Large intestine (tissue), 3 donors: Measurements from ENCODE around the gene ITGA1. TPM values are rescaled to one million over a fixed set of nuclear protein-coding genes. Genes with fewer than 3 reads are reported as not detected.

ENCODE experiments used
- DNase-seq, 2 donors: peaks; one replicate each; pipeline versions ENCODE4 v3.0.0 to v3.0.0-alpha.2; 2013
- H3K27ac ChIP-seq: one replicate; pipeline ENCODE4 v1.5.1; 2013; ENCODE audit warnings: low read length
- H3K27me3 ChIP-seq: 2 replicates; pipeline ENCODE4 v1.6.1; 2013; ENCODE audit warnings: low read length; ENCODE audit not compliant: control insufficient read depth, insufficient read depth
- H3K36me3 ChIP-seq: 2 replicates; pipeline ENCODE4 v1.6.1; 2013; ENCODE audit warnings: low read length; ENCODE audit not compliant: control insufficient read depth, insufficient read depth
- H3K4me1 ChIP-seq: one replicate; pipeline ENCODE4 v1.6.1; 2013; ENCODE audit warnings: low read length; ENCODE audit not compliant: control insufficient read depth, insufficient read depth
- H3K4me3 ChIP-seq: one replicate; pipeline ENCODE4 v1.5.1; 2013; ENCODE audit warnings: low read length
- H3K9me3 ChIP-seq: one replicate; pipeline ENCODE4 v1.6.1; 2013; ENCODE audit warnings: mild to moderate bottlenecking, low read depth, low read length, moderate library complexity; ENCODE audit not compliant: control insufficient read depth
- WGBS: methylation state at CpG from one replicate; pipeline ENCODE4 v1.1.5; 2013; ENCODE audit warnings: low lambda C conversion rate; ENCODE audit not compliant: insufficient coverage; 5-methylcytosine and 5-hydroxymethylcytosine counted together
- polyA plus RNA-seq: library from polyadenylated mRNA; unstranded; fragments of 120-200 nt; gene quantifications from one replicate; pipeline ENCODE4 v1.2.1, GENCODE V29; 2013

The ITGA1 gene
- polyA plus RNA-seq, 1 donor: 30.8 TPM

- no peak for DNase-seq
- Histone ChIP-seq H3K4me1 (no peaks in the 10 kb centered on the region), H3K9me3 (no peaks in the 10 kb centered on the region), H3K4me3 (no peak overlapping the region), H3K27me3 (no peaks in the 10 kb centered on the region), H3K36me3 (no peaks in the 10 kb centered on the region), H3K27ac (no peak overlapping the region)
- 94% methylated on average over 2 of the region's 4 CpGs for WGBS
Observed at GRCh38 chr5:52770287-52770939, 17.3 kb upstream of the ITGA1 start.

- Histone ChIP-seq H3K27ac (no peak overlapping the region), H3K4me3 (no peak overlapping the region), H3K27me3 (no peaks in the 10 kb centered on the region), H3K9me3 (no peaks in the 10 kb centered on the region), H3K36me3 (no peaks in the 10 kb centered on the region), H3K4me1 (no peaks in the 10 kb centered on the region)
- 85% methylated on average over 2 of the region's 3 CpGs for WGBS
- DNase-seq: no peak
Observed at GRCh38 chr5:52771343-52772039, 16.2 kb upstream of the ITGA1 start.

DNA sequence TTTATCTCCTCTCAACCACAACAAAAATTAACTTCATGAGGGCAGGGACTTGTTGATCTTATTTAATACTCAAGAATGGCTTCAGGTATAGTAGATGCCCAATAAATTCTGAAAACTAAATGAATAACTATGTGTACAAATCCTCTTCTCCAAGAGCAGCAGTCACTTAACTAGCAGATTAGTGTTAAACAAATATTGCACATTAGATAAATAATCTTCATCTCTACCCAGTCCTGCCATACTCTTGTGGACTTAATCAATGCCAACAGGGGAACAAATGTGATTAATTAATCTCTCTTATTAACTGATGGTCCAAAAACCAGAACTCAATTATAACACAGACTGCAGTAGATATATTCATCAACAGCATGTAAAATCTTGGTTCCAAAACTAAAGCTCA lies 15.0 kb upstream of the ITGA1 start:
- Histone ChIP-seq H3K27ac (no peak overlapping the region), H3K36me3 (no peaks in the 10 kb centered on the region), H3K9me3 (no peaks in the 10 kb centered on the region), H3K4me1 (no peaks in the 10 kb centered on the region), H3K27me3 (no peaks in the 10 kb centered on the region), H3K4me3 (no peak overlapping the region)
- no peak for DNase-seq

DNA sequence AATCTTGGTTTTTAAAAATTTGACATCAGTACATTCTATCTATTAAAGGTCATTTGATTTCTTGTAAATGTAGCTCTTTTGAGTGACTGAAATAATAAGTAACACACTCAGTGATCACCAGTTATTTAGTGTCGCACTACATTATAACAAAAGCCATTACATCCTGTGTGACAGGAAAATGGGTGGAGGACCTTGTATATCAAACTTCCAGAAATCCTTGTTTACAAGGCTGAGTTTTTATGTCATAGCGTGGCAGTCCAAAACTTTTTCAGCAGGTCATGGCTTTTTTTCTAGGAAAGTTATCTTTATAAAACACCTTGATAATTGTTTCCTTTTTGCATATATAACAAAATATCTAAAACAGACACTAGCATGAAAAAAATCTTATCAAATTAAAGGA lies 14.4 kb upstream of the ITGA1 start:
- Histone ChIP-seq H3K27ac (no peak overlapping the region), H3K36me3 (no peaks in the 10 kb centered on the region), H3K4me1 (no peaks in the 10 kb centered on the region), H3K4me3 (no peak overlapping the region), H3K9me3 (no peaks in the 10 kb centered on the region), H3K27me3 (no peaks in the 10 kb centered on the region)
- WGBS: 100% methylated on average over 1 of the region's 2 CpGs
- no peak for DNase-seq

DNA sequence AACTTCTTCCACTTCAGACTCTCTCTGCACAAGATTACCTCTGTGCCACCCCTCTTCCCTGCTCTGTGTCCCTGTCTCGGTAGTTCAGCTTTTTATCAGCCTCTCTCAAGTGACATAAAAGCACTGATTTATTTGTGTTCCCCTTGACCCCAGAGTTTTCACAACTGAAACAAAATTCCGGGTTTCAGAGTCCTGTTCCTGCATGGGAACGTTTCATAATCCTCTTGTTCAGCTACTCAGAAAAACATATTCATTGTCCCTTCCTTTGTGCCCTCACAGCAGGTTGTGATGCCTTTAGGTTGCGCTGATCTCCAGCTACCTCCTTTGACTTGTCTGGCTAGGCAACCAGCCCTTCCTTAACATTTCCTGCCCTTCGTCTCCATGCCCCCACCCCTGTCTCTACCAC lies 13.7 kb upstream of the ITGA1 start:
- no peaks in the 10 kb centered on the region for H3K4me1 ChIP-seq
- H3K27ac ChIP-seq: no peak overlapping the region
- H3K36me3 ChIP-seq: no peaks in the 10 kb centered on the region
- WGBS: 29% methylated on average over 1 of the region's 5 CpGs
- no peaks in the 10 kb centered on the region for H3K27me3 ChIP-seq
- no peaks in the 10 kb centered on the region for H3K9me3 ChIP-seq
- no peak for DNase-seq
- H3K4me3 ChIP-seq: no peak overlapping the region

DNA sequence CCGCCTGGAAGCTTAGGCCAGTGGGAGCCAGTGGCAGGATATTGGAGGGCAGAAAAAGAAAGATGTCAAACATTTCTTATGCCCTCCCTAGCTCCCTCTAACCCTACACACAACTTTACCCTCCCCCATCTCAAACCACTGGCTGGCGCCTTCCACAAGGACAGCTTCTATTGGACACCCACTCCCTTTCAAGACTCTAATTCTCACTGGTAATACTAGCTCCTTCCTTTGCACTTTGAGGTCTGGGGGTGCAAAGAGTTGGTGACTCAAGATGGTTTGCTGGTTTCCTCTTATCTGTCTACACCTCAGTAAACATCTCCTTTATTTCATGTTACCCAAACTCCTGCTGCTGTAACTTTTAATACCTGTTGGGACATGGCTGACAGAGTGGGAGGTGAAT lies 11.6 kb upstream of the ITGA1 start:
- no peaks in the 10 kb centered on the region for H3K36me3 ChIP-seq
- no peaks in the 10 kb centered on the region for H3K9me3 ChIP-seq
- WGBS: no CpG with 5 or more reads among the region's 2 CpGs
- H3K4me1 ChIP-seq: no peaks in the 10 kb centered on the region
- H3K4me3 ChIP-seq: no peak overlapping the region
- no peaks in the 10 kb centered on the region for H3K27me3 ChIP-seq
- no peak overlapping the region for H3K27ac ChIP-seq
- no peak for DNase-seq

GRCh38 chr5:52777186-52777585 lies 10.5 kb upstream of the ITGA1 start:
- no peaks in the 10 kb centered on the region for H3K27me3 ChIP-seq
- no peaks in the 10 kb centered on the region for H3K4me1 ChIP-seq
- DNase-seq: no peak
- no peaks in the 10 kb centered on the region for H3K9me3 ChIP-seq
- no peaks in the 10 kb centered on the region for H3K36me3 ChIP-seq
- H3K4me3 ChIP-seq: no peak overlapping the region
- 96% methylated on average over 3 of the region's 4 CpGs for WGBS
- H3K27ac ChIP-seq: no peak overlapping the region

GRCh38 chr5:52778781-52779180 lies 8.9 kb upstream of the ITGA1 start:
- no peak for DNase-seq
- no peaks in the 10 kb centered on the region for H3K9me3 ChIP-seq
- H3K4me1 ChIP-seq: no peaks in the 10 kb centered on the region
- no CpG with 5 or more reads among the region's 1 CpG for WGBS
- no peaks in the 10 kb centered on the region for H3K36me3 ChIP-seq
- H3K27me3 ChIP-seq: no peaks in the 10 kb centered on the region
- H3K27ac ChIP-seq: no peak overlapping the region
- no peak overlapping the region for H3K4me3 ChIP-seq

DNA sequence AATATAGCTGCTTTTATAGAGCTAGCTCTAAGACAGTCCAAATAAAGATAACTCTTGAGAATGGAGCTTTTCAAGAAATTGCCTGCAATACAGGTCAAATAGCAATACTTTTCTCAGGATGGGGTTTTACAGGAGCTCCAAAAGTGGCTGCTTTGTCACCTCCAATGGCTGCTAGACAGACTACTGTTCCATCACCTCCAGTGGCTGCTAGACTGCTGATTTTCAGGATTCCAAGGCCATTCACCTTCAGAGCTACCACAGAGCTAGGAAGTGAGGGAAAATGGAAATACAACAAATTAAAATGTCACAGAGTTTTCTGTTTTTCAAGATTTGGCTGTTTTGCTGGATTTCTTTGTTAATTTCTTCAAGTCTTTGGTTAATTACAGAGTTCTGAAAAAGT lies 8.5 kb upstream of the ITGA1 start:
- no peak for DNase-seq
- no peaks in the 10 kb centered on the region for H3K27me3 ChIP-seq
- no peaks in the 10 kb centered on the region for H3K4me1 ChIP-seq
- no peak overlapping the region for H3K4me3 ChIP-seq
- H3K9me3 ChIP-seq: no peaks in the 10 kb centered on the region
- no peak overlapping the region for H3K27ac ChIP-seq
- no peaks in the 10 kb centered on the region for H3K36me3 ChIP-seq

GRCh38 chr5:52783226-52783959 lies 4.3 kb upstream of the ITGA1 start:
- Histone ChIP-seq H3K27ac (no peak overlapping the region), H3K27me3 (no peaks in the 10 kb centered on the region), H3K4me3 (no peak overlapping the region), H3K4me1 (peaks cover 5% of the 10 kb centered on the region), H3K9me3 (no peaks in the 10 kb centered on the region), H3K36me3 (no peaks in the 10 kb centered on the region)
- DNase-seq: no peak
- 100% methylated on average over 1 of the region's 2 CpGs for WGBS
